Smooth muscle cell (in vitro differentiated cells): ENCODE data around the gene KDM4F. TPM values are rescaled to one million over a fixed set of nuclear protein-coding genes. Genes with fewer than 3 reads are reported as not detected.
A peak's percentile ranks its signal among the peaks of the same experiment; 100 is the strongest.

Source experiments
- DNase-seq: peaks from one replicate; lab custom pipeline; 2025; ENCODE audit not compliant: unreplicated experiment; lab: John Stamatoyannopoulos, UW
- H2AFZ ChIP-seq: fragments of 200-600 bp; sonication (generic); 2 replicates; pipeline ENCODE4 v1.6.0; 2016; ENCODE audit warnings: antibody characterized with exemption, low read depth, mild to moderate bottlenecking
- H3F3A ChIP-seq: fragments of 200-600 bp; sonication (generic); 2 replicates; pipeline ENCODE4 v1.6.0; 2017; ENCODE audit warnings: antibody characterized with exemption, low read depth
- H3K27ac ChIP-seq: fragments of 200-600 bp; sonication (generic); 2 replicates; pipeline ENCODE4 v1.5.1; 2016; ENCODE audit warnings: low read depth, mild to moderate bottlenecking
- H3K27me3 ChIP-seq: fragments of 200-600 bp; sonication (generic); 2 replicates; pipeline ENCODE4 v1.6.1; 2016; ENCODE audit warnings: low read depth, mild to moderate bottlenecking
- H3K36me3 ChIP-seq: fragments of 200-600 bp; sonication (generic); 2 replicates; pipeline ENCODE4 v1.5.1; 2016; ENCODE audit warnings: low read depth
- H3K4me1 ChIP-seq: fragments of 200-600 bp; sonication (generic); 2 replicates; pipeline ENCODE4 v1.5.1; 2016; ENCODE audit warnings: low read depth
- H3K4me2 ChIP-seq: fragments of 200-600 bp; sonication (generic); 2 replicates; pipeline ENCODE4 v1.6.0; 2016; ENCODE audit warnings: mild to moderate bottlenecking
- H3K4me3 ChIP-seq: fragments of 200-600 bp; sonication (generic); 2 replicates; pipeline ENCODE4 v1.5.1; 2016; ENCODE audit warnings: mild to moderate bottlenecking
- H3K79me2 ChIP-seq: fragments of 200-600 bp; sonication (generic); 2 replicates; pipeline ENCODE4 v1.6.0; 2016; ENCODE audit warnings: low read depth, mild to moderate bottlenecking
- H3K9ac ChIP-seq: fragments of 200-600 bp; sonication (generic); 2 replicates; pipeline ENCODE4 v1.6.0; 2016; ENCODE audit warnings: low read depth
- H3K9me3 ChIP-seq: fragments of 200-600 bp; sonication (generic); replicated peaks from 2 replicates; pipeline ENCODE4 v1.5.1; 2016; ENCODE audit warnings: low read depth
- H4K20me1 ChIP-seq: fragments of 200-600 bp; sonication (generic); 2 replicates; pipeline ENCODE4 v1.6.0; 2016; ENCODE audit warnings: low read depth
- CTCF ChIP-seq: fragments of 200-600 bp; sonication (generic); IDR thresholded peaks from 2 replicates; pipeline ENCODE4 v1.5.1; 2017; ENCODE audit warnings: borderline replicate concordance, mild to moderate bottlenecking, antibody characterized with exemption; ENCODE audit not compliant: insufficient read depth, poor library complexity, severe bottlenecking
- WGBS: methylation state at CpG from one replicate; pipeline ENCODE4 v1.1.7; 2016; ENCODE audit warnings: low lambda C conversion rate; 5-methylcytosine and 5-hydroxymethylcytosine counted together
- polyA plus RNA-seq: library from polyadenylated mRNA; unstranded; fragments of >200 nt; fragmentation: Nextera tagmentation; extraction: Ambion mirVana; gene quantifications from 2 replicates; pipeline ENCODE4 v1.2.1, GENCODE V29; 2016
- total RNA-seq: library from RNA; depleted of rRNA; stranded (reverse); fragments of >200 nt; gene quantifications from 2 replicates; pipeline ENCODE4 v1.2.3, GENCODE V29; 2014

The KDM4F gene
- total and polyA plus RNA-seq, 2 experiments from 2014 or later, result not detected

GRCh38 chr11:95095858-95096587 is 46.8 kb downstream of the KDM4F start:
- WGBS, result 55% methylated on average over 4 of the region's 4 CpGs

GRCh38 chr11:95097209-95097608 is 48.0 kb downstream of the KDM4F start:
- peaks cover 12% of the 10 kb centered on the region for H3K4me1 ChIP-seq
- no peak for TF ChIP-seq CTCF
- no peak overlapping the region for H3K27ac ChIP-seq
- 58% methylated on average over 3 of the region's 3 CpGs for WGBS
- no peak for DNase-seq
- no peak overlapping the region for H3K4me3 ChIP-seq
- H3K9ac ChIP-seq, result no peak overlapping the region
- H2AFZ ChIP-seq, result no peak overlapping the region
- H3K4me2 ChIP-seq, result no peak overlapping the region
- peaks cover 37% of the 10 kb centered on the region for H3F3A ChIP-seq
- H3K79me2 ChIP-seq, result peaks cover 91% of the 10 kb centered on the region
- no peaks in the 10 kb centered on the region for H3K36me3 ChIP-seq
- no peaks in the 10 kb centered on the region for H3K27me3 ChIP-seq
- H3K9me3 ChIP-seq, result no peaks in the 10 kb centered on the region
- H4K20me1 ChIP-seq, result peaks cover 21% of the 10 kb centered on the region

More at GRCh38 chr11:95095858-95096587, 46.8 kb downstream of the KDM4F start:
- H3K36me3 ChIP-seq, result no peaks in the 10 kb centered on the region
- no peak overlapping the region for H2AFZ ChIP-seq
- no peak overlapping the region for H3K9ac ChIP-seq
- H4K20me1 ChIP-seq, result peaks cover 21% of the 10 kb centered on the region
- no peaks in the 10 kb centered on the region for H3K27me3 ChIP-seq
- peak overlapping the region; percentile 58 for H3K27ac ChIP-seq
- DNase-seq, result no peak
- peaks cover 91% of the 10 kb centered on the region for H3K79me2 ChIP-seq
- H3K9me3 ChIP-seq, result no peaks in the 10 kb centered on the region
- H3F3A ChIP-seq, result peaks cover 40% of the 10 kb centered on the region
- peaks cover 17% of the 10 kb centered on the region for H3K4me1 ChIP-seq
- no peak overlapping the region for H3K4me3 ChIP-seq
- no peak for TF ChIP-seq CTCF
- H3K4me2 ChIP-seq, result peak overlapping the region; percentile 76

- Histone ChIP-seq H4K20me1 (peaks cover 14% of the 10 kb centered on the region), H3K4me2 (no peak overlapping the region), H3K9me3 (no peaks in the 10 kb centered on the region), H3F3A (peaks cover 30% of the 10 kb centered on the region), H3K9ac (no peak overlapping the region), H3K36me3 (no peaks in the 10 kb centered on the region), H3K79me2 (peaks cover 99% of the 10 kb centered on the region), H3K4me3 (no peak overlapping the region), H3K4me1 (peaks cover 4% of the 10 kb centered on the region), H2AFZ (no peak overlapping the region), H3K27ac (no peak overlapping the region), H3K27me3 (no peaks in the 10 kb centered on the region)
- no peak for DNase-seq
- 94% methylated on average over 3 of the region's 3 CpGs for WGBS
- TF ChIP-seq CTCF, result no peak
These were observed 49.6 kb downstream of the KDM4F start for GRCh38 chr11:95098826-95099225.

GRCh38 chr11:95100191-95100648 is 51.0 kb downstream of the KDM4F start:
- peaks cover 98% of the 10 kb centered on the region for H3K79me2 ChIP-seq
- H3F3A ChIP-seq, result peaks cover 32% of the 10 kb centered on the region
- no peak for TF ChIP-seq CTCF
- DNase-seq, result no peak
- H3K36me3 ChIP-seq, result no peaks in the 10 kb centered on the region
- H3K4me3 ChIP-seq, result no peak overlapping the region
- H2AFZ ChIP-seq, result no peak overlapping the region
- 32% methylated on average over 4 of the region's 4 CpGs for WGBS
- H3K27me3 ChIP-seq, result no peaks in the 10 kb centered on the region
- H3K27ac ChIP-seq, result no peak overlapping the region
- peak overlapping the region; percentile 14 for H3K4me2 ChIP-seq
- H3K9me3 ChIP-seq, result no peaks in the 10 kb centered on the region
- peaks cover 4% of the 10 kb centered on the region for H3K4me1 ChIP-seq
- H4K20me1 ChIP-seq, result peaks cover 14% of the 10 kb centered on the region
- no peak overlapping the region for H3K9ac ChIP-seq
